ENCODE results near the gene TUBB4B. TPM values are rescaled to one million over a fixed set of nuclear protein-coding genes. Genes with fewer than 3 reads are reported as not detected.

TUBB4B gene
- total and polyA plus RNA-seq, 2 donors from 2014 or later = 258 to 394 TPM

DNA sequence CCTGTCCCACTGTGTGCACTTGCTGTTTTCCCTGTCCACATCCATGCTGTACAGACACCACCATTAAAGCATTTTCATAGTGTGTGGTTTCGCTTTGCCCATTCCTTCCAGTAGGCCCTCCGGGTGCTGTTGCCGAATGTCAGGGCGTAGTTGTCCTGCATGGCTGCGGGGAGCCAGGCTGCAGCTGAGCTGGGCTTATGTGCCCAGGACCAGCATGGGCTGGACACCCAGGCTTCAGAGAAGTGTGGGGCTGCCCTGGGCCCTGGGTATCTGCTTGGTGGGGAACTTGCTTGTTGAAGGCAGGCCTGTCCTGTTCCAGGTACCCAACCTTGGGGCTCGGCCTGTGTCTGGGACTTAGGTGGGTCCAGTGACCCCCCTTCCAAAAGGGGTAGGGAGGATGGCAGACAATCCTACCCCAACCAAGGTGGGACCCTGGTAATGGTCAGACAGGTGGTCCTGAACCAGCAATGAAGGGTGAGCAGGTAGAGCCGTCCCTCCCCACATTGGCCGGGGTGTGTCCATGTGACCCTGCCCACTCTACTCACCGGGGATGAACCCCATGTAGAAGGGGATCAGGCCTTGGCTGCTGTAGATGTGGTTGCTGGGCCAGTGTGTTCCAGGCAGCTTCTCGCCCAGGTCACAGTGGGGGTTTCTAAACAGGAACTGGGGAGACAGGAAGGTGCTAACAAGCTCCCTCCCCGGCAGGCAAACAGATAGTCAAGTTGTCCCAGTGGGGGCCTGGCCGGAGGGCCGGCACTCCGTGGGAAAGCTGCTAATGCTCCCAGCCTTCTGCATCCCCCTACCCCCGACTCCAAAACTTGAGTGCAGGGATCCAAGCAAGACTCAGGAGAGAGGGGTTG lies 2.8 kb downstream of the TUBB4B start:
- H3K36me3 ChIP-seq (ENCODE audit: control insufficient read depth in 2 of 3, insufficient read depth in 3 of 3, low read length in 3 of 3) = peaks cover 2 to 13% (median 6%) of the 10 kb centered on the region in 3 donors
- H3K27me3 ChIP-seq (ENCODE audit: control insufficient read depth, insufficient read depth, low read length) = no peaks in the 10 kb centered on the region
- no peak overlapping the region for H3K4me3 ChIP-seq (ENCODE audit: low read length in 3 of 3)
- peak overlapping the region in 1 of 3 donors; percentile 3 for H3K9ac ChIP-seq (ENCODE audit: low read length in 3 of 3)
- TF ChIP-seq CTCF (IDR thresholded peaks at IDR 0.05; ENCODE audit: borderline replicate concordance, extremely low read depth, insufficient read depth) = no peak
- intact Hi-C loops (cut with DNase I) = no loop called here
- H3K4me1 ChIP-seq (ENCODE audit: control insufficient read depth in 2 of 3, insufficient read depth in 2 of 3, low read depth in 1 of 3, low read length in 3 of 3) = peaks cover 0 to 15% (median 11%) of the 10 kb centered on the region in 3 donors
- no peak for DNase-seq
- no peak for FAIRE-seq
- no peaks in the 10 kb centered on the region for H3K9me3 ChIP-seq (ENCODE audit: control insufficient read depth in 2 of 3, insufficient read depth in 1 of 3, low read length in 3 of 3)
- H3K27ac ChIP-seq (ENCODE audit: low read depth in 2 of 2, low read length in 2 of 2) = no peak overlapping the region

DNA sequence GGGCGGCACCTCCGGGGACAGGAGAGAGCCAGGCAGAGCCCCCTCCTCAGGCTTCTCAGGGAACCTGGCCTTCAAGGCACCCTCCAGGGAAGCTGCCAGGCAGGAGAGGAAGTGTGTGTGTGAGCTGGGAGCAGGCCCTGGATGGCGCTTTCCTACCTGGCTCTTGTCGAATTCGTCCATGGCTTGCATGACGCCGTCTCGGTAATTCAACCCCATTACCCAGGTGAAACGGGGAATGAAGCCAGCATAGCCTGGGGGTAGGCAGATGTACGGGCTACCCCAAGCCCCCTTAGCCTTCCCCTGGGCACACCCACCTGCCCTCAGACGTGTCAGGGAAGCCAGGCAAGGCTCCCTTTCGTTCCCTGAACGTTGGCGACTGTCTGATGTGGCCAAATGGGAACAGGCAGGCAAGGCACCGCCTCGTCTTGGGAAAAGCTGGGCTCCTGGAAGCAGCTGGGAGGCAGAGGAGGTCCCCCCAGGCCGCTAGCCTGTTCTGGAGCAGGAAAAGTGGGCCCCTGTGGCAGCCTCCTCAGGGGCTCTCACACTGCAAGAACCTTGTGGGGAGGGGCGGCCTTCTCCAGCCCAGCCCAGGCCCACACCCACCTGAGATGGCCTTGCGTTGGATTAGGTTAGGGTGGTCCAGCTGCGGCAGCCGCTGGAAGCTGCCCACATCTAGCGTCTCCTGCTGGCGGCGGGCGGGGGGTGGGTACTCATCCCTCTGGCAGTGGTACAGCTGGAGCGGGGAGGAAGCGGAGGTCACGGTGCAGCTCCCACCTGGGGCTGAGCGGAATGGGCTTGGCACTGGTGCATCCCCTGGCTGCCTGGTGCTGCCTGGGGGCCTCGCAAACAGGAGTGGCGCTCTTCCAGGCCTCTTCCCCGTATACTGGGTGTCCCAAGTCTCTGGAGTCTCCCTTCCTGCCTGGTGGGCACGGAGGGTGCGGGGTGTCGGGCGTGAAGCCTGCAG lies 3.7 kb downstream of the TUBB4B start:
- no peaks in the 10 kb centered on the region for H3K9me3 ChIP-seq (ENCODE audit: control insufficient read depth in 2 of 3, insufficient read depth in 1 of 3, low read length in 3 of 3)
- no peak overlapping the region for H3K9ac ChIP-seq (ENCODE audit: low read length in 3 of 3)
- FAIRE-seq (no peak), DNase-seq (peak in 3 of 5 donors; percentile 34 to 69 (median 43))
- no peak overlapping the region for H3K4me3 ChIP-seq (ENCODE audit: low read length in 3 of 3)
- H3K4me1 ChIP-seq (ENCODE audit: control insufficient read depth in 2 of 3, insufficient read depth in 2 of 3, low read depth in 1 of 3, low read length in 3 of 3) = peaks cover 0 to 15% (median 7%) of the 10 kb centered on the region in 3 donors
- intact Hi-C loops (cut with DNase I) = no loop called here
- TF ChIP-seq CTCF (IDR thresholded peaks at IDR 0.05; ENCODE audit: borderline replicate concordance, extremely low read depth, insufficient read depth) = no peak
- H3K27me3 ChIP-seq (ENCODE audit: control insufficient read depth, insufficient read depth, low read length) = no peaks in the 10 kb centered on the region
- peaks cover 2 to 13% (median 6%) of the 10 kb centered on the region in 3 donors for H3K36me3 ChIP-seq (ENCODE audit: control insufficient read depth in 2 of 3, insufficient read depth in 3 of 3, low read length in 3 of 3)
- no peak overlapping the region for H3K27ac ChIP-seq (ENCODE audit: low read depth in 2 of 2, low read length in 2 of 2)

- Histone ChIP-seq H3K9me3 (ENCODE audit: control insufficient read depth in 2 of 3, insufficient read depth in 1 of 3, low read length in 3 of 3) (no peaks in the 10 kb centered on the region), H3K27ac (ENCODE audit: low read depth in 2 of 2, low read length in 2 of 2) (no peak overlapping the region), H3K4me1 (ENCODE audit: control insufficient read depth in 2 of 3, insufficient read depth in 2 of 3, low read depth in 1 of 3, low read length in 3 of 3) (peaks cover 0 to 15% (median 7%) of the 10 kb centered on the region in 3 donors), H3K27me3 (ENCODE audit: control insufficient read depth, insufficient read depth, low read length) (no peaks in the 10 kb centered on the region), H3K36me3 (ENCODE audit: control insufficient read depth in 2 of 3, insufficient read depth in 3 of 3, low read length in 3 of 3) (peaks cover 2 to 13% (median 6%) of the 10 kb centered on the region in 3 donors), H3K4me3 (ENCODE audit: low read length in 3 of 3) (no peak overlapping the region), H3K9ac (ENCODE audit: low read length in 3 of 3) (no peak overlapping the region)
- intact Hi-C loops (cut with DNase I) = no loop called here
- FAIRE-seq (no peak), DNase-seq (peak in 1 of 5 donors; percentile 46)
- no peak for TF ChIP-seq CTCF (IDR thresholded peaks at IDR 0.05; ENCODE audit: borderline replicate concordance, extremely low read depth, insufficient read depth)
Observed at GRCh38 chr9:137245450-137246421, 4.6 kb downstream of the TUBB4B start.

Data from kidney (tissue), 14 donors.